Suprapubic skin (tissue), 4 donors: ENCODE results near the gene C9orf85. TPM values are rescaled to one million over a fixed set of nuclear protein-coding genes. Genes with fewer than 3 reads are reported as not detected.
A peak's percentile ranks its signal among the peaks of the same experiment; 100 is the strongest.

Experiments
- DNase-seq, 2 donors: peaks; one replicate each; pipeline ENCODE4 v3.0.0-alpha.2; 2019; ENCODE audit warnings: low spot score in 2 of 2
- H3K27ac ChIP-seq: fragments of 200-600 bp; sonication (generic); one replicate; pipeline ENCODE4 v1.5.1; 2019
- H3K27me3 ChIP-seq: fragments of 200-600 bp; sonication (generic); one replicate; pipeline ENCODE4 v1.5.1; 2019
- H3K36me3 ChIP-seq: fragments of 200-600 bp; sonication (generic); one replicate; pipeline ENCODE4 v1.5.1; 2019
- H3K4me1 ChIP-seq: fragments of 200-600 bp; sonication (generic); one replicate; pipeline ENCODE4 v1.5.1; 2019
- H3K4me3 ChIP-seq: fragments of 200-600 bp; sonication (generic); one replicate; pipeline ENCODE4 v1.5.1; 2019; ENCODE audit warnings: mild to moderate bottlenecking
- H3K9me3 ChIP-seq: fragments of 200-600 bp; sonication (generic); one replicate; pipeline ENCODE4 v1.5.1; 2019
- CTCF ChIP-seq, 2 donors: fragments of 200-600 bp in 1 of 2; fragments of 450-650 bp in 1 of 2; sonication (generic) in 1 of 2; IDR thresholded peaks; one replicate each; pipeline ENCODE4 v1.5.1; 2016 to 2019; ENCODE audit warnings: antibody characterized with exemption in 2 of 2, mild to moderate bottlenecking in 1 of 2, moderate library complexity in 1 of 2
- EP300 ChIP-seq: sonication (generic); formaldehyde crosslinking; IDR thresholded peaks from one replicate; pipeline ENCODE4 v1.6.1; 2017; ENCODE audit warnings: antibody characterized with exemption
- POLR2A ChIP-seq, 2 donors: fragments of 450-650 bp; IDR thresholded peaks; one replicate each; pipeline ENCODE4 v1.6.1; 2017; ENCODE audit warnings: antibody characterized with exemption in 2 of 2, mild to moderate bottlenecking in 2 of 2, moderate library complexity in 2 of 2
- POLR2AphosphoS5 ChIP-seq, 3 donors: sonication (generic); formaldehyde crosslinking; IDR thresholded peaks; one replicate each; pipeline ENCODE4 v1.6.1; 2017; ENCODE audit warnings: antibody characterized with exemption in 3 of 3
- WGBS: methylation state at CpG from one replicate; pipeline ENCODE4 v1.1.5; 2018; 5-methylcytosine and 5-hydroxymethylcytosine counted together
- total RNA-seq, 4 donors: library from RNA; depleted of rRNA; stranded (reverse); fragments of >200 nt; gene quantifications; one replicate each; pipeline ENCODE4 v1.1.0, GENCODE V29; 2016

C9orf85 gene
- total RNA-seq, 4 donors from 2014 or later: 13.1 to 18.9 (median 16.4) TPM

- Histone ChIP-seq H3K27me3 (no peaks in the 10 kb centered on the region), H3K9me3 (no peaks in the 10 kb centered on the region), H3K4me3 (no peak overlapping the region), H3K4me1 (peaks cover 27% of the 10 kb centered on the region), H3K27ac (no peak overlapping the region), H3K36me3 (no peaks in the 10 kb centered on the region)
- WGBS: 41% methylated on average over 2 of the region's 2 CpGs
- no peak for DNase-seq
- no peak for TF ChIP-seq POLR2AphosphoS5 (IDR thresholded peaks at IDR 0.05)
- TF ChIP-seq EP300: no peak
- no peak for TF ChIP-seq CTCF (IDR thresholded peaks at IDR 0.05)
- no peak for TF ChIP-seq POLR2A (IDR thresholded peaks at IDR 0.05)
Measured at GRCh38 chr9:71929791-71930440, 18.5 kb downstream of the C9orf85 start.

GRCh38 chr9:71931166-71931565, 19.7 kb downstream of the C9orf85 start:
- H3K4me1 ChIP-seq: peaks cover 24% of the 10 kb centered on the region
- no peaks in the 10 kb centered on the region for H3K27me3 ChIP-seq
- no peak for TF ChIP-seq POLR2A (IDR thresholded peaks at IDR 0.05)
- no peaks in the 10 kb centered on the region for H3K36me3 ChIP-seq
- DNase-seq: no peak
- WGBS: 79% methylated on average over 2 of the region's 2 CpGs
- no peak overlapping the region for H3K27ac ChIP-seq
- H3K4me3 ChIP-seq: no peak overlapping the region
- H3K9me3 ChIP-seq: no peaks in the 10 kb centered on the region

- no peaks in the 10 kb centered on the region for H3K9me3 ChIP-seq
- 35% methylated on average over 1 of the region's 1 CpG for WGBS
- H3K27ac ChIP-seq: peak overlapping the region; percentile 69
- DNase-seq: no peak
- H3K4me1 ChIP-seq: peaks cover 22% of the 10 kb centered on the region
- no peak overlapping the region for H3K4me3 ChIP-seq
- H3K27me3 ChIP-seq: no peaks in the 10 kb centered on the region
- no peak for TF ChIP-seq CTCF (IDR thresholded peaks at IDR 0.05)
- no peak for TF ChIP-seq EP300
- no peak for TF ChIP-seq POLR2AphosphoS5 (IDR thresholded peaks at IDR 0.05)
- no peaks in the 10 kb centered on the region for H3K36me3 ChIP-seq
Measured at GRCh38 chr9:71936066-71936465, 24.6 kb downstream of the C9orf85 start.

GRCh38 chr9:71937070-71937625, 25.7 kb downstream of the C9orf85 start:
- no peaks in the 10 kb centered on the region for H3K27me3 ChIP-seq
- peak overlapping the region; percentile 69 for H3K27ac ChIP-seq
- H3K36me3 ChIP-seq: no peaks in the 10 kb centered on the region
- H3K4me3 ChIP-seq: no peak overlapping the region
- peaks cover 22% of the 10 kb centered on the region for H3K4me1 ChIP-seq
- no peak for DNase-seq
- no peak for TF ChIP-seq POLR2A (IDR thresholded peaks at IDR 0.05)
- TF ChIP-seq CTCF (IDR thresholded peaks at IDR 0.05): no peak
- no peak for TF ChIP-seq EP300
- WGBS: 48% methylated on average over 4 of the region's 4 CpGs
- H3K9me3 ChIP-seq: no peaks in the 10 kb centered on the region

GRCh38 chr9:71937898-71938297, 26.5 kb downstream of the C9orf85 start:
- H3K4me1 ChIP-seq: peaks cover 22% of the 10 kb centered on the region
- no peaks in the 10 kb centered on the region for H3K9me3 ChIP-seq
- no peaks in the 10 kb centered on the region for H3K27me3 ChIP-seq
- DNase-seq: no peak
- no peak overlapping the region for H3K4me3 ChIP-seq
- no peaks in the 10 kb centered on the region for H3K36me3 ChIP-seq
- peak overlapping the region; percentile 69 for H3K27ac ChIP-seq
- WGBS: 38% methylated on average over 1 of the region's 1 CpG
- TF ChIP-seq POLR2AphosphoS5 (IDR thresholded peaks at IDR 0.05) (no peak), EP300 (no peak), POLR2A (IDR thresholded peaks at IDR 0.05) (no peak), CTCF (IDR thresholded peaks at IDR 0.05) (no peak)
